Measurements from ENCODE around the gene ALDH3A2.

DNA sequence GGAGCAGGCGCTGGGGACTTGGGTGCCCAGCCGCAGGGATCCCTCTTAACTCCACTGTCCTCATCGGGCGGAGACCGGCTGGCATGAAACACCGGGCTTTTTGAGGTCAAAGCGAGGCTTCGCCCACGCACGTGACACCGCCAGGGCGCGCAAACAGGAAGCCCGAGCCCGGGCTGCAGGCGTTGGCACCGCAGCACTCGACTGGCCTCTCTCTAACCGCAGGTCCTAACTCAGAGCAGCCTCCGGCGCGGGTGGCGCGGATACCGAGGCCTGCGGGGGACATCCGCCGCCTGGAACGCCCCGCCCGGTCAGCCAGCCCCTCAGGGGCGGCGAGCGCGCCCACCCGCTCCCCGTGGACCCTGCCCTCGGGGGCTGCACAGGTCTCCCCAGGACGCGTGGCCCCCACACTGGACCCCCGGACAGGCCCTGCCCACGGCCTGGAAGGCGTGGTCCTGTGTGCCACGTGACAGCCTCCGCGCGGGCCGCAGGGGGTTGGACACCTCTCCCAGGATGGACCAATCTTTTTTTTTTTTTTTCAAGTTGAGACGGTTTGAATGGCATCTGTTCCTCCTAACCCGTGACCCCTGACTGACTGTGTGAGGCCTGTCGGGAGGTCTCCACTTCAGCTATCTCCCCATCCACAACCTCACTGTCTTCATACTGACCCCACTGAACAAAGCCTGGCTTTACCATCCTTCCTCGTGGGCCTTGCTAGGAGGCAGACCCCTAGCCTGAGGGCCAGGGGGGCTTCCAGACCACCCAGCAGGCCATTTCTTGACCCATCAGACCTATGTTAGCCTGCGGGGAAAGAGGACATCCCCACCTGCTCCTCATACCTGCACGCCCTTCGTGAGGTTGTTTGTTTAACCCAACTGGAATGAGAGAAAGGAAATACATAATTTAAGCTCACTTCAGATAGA, 76.2 kb downstream of the ALDH3A2 start:
- no peak for TF ChIP-seq EZH2phosphoT487 (IDR thresholded peaks at IDR 0.05; ENCODE audit: borderline replicate concordance, low read depth, low read length)
- TF ChIP-seq, protein P1, sequence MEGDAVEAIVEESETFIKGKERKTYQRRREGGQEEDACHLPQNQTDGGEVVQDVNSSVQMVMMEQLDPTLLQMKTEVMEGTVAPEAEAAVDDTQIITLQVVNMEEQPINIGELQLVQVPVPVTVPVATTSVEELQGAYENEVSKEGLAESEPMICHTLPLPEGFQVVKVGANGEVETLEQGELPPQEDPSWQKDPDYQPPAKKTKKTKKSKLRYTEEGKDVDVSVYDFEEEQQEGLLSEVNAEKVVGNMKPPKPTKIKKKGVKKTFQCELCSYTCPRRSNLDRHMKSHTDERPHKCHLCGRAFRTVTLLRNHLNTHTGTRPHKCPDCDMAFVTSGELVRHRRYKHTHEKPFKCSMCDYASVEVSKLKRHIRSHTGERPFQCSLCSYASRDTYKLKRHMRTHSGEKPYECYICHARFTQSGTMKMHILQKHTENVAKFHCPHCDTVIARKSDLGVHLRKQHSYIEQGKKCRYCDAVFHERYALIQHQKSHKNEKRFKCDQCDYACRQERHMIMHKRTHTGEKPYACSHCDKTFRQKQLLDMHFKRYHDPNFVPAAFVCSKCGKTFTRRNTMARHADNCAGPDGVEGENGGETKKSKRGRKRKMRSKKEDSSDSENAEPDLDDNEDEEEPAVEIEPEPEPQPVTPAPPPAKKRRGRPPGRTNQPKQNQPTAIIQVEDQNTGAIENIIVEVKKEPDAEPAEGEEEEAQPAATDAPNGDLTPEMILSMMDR (conservative IDR thresholded peaks at IDR 0.05; ENCODE audit: low read length): no peak
